DND-41 (cell line): ENCODE data around the gene RIT2.

Experiments
- ATAC-seq: fragments of 200-7000 bp; cut with Tn5 transposase; 3 replicates; pipeline ENCODE4 v1.9.1; 2021; ENCODE audit warnings: low read depth; ENCODE audit not compliant: insufficient read depth
- DNase-seq: peaks from one replicate; pipeline ENCODE4 v3.0.0-alpha.2; 2020
- H2AFZ ChIP-seq: 2 replicates; pipeline ENCODE4 v1.6.0; 2012; ENCODE audit warnings: low read depth, low read length
- H3K27ac ChIP-seq: 2 replicates; pipeline ENCODE4 v1.5.1; 2012; ENCODE audit warnings: low read length, inconsistent platforms
- H3K27me3 ChIP-seq: fragments of 200-600 bp; sonication (generic); 2 replicates; pipeline ENCODE4 v1.6.0; 2012; ENCODE audit warnings: low read length, mild to moderate bottlenecking, inconsistent platforms; ENCODE audit not compliant: insufficient read depth, poor library complexity
- H3K36me3 ChIP-seq: 2 replicates; pipeline ENCODE4 v1.5.1; 2012; ENCODE audit warnings: low read length, inconsistent platforms; ENCODE audit not compliant: insufficient read depth
- H3K4me1 ChIP-seq: 2 replicates; pipeline ENCODE4 v1.5.1; 2012; ENCODE audit warnings: mild to moderate bottlenecking, low read length; ENCODE audit not compliant: insufficient read depth
- H3K4me2 ChIP-seq: 2 replicates; pipeline ENCODE4 v1.6.0; 2012; ENCODE audit warnings: mild to moderate bottlenecking, moderate library complexity, low read length, inconsistent platforms; ENCODE audit not compliant: insufficient read depth
- H3K4me3 ChIP-seq, 2 experiments: fragments of 200-600 bp in 1 of 2; shearing (Covaris generic) in 1 of 2; 2 replicates each; pipeline ENCODE4 v1.5.1; 2012 to 2016; ENCODE audit warnings: inconsistent platforms in 2 of 2, low read length in 2 of 2, mild to moderate bottlenecking in 2 of 2, low read depth in 1 of 2, moderate library complexity in 1 of 2
- H3K79me2 ChIP-seq: 2 replicates; pipeline ENCODE4 v1.6.0; 2012; ENCODE audit warnings: low read length, inconsistent platforms; ENCODE audit not compliant: insufficient read depth
- H3K9ac ChIP-seq: 2 replicates; pipeline ENCODE4 v1.6.0; 2012; ENCODE audit warnings: low read depth, mild to moderate bottlenecking, inconsistent platforms, low read length, moderate library complexity
- H3K9me3 ChIP-seq: 2 replicates; pipeline ENCODE4 v1.5.1; 2012; ENCODE audit warnings: low read length, moderate library complexity, mild to moderate bottlenecking, inconsistent platforms; ENCODE audit not compliant: insufficient read depth, severe bottlenecking
- H4K20me1 ChIP-seq: 2 replicates; pipeline ENCODE4 v1.6.0; 2012; ENCODE audit warnings: low read length; ENCODE audit not compliant: insufficient read depth
- EZH2 ChIP-seq: IDR thresholded peaks from 3 replicates; pipeline ENCODE4 v1.6.1; 2012; ENCODE audit warnings: borderline replicate concordance, low read depth, mild to moderate bottlenecking, moderate library complexity, low read length, inconsistent platforms; ENCODE audit not compliant: severe bottlenecking
- TF ChIP-seq, protein P1 (sequence below): IDR thresholded peaks from 2 replicates; pipeline ENCODE4 v1.5.1; 2012; ENCODE audit warnings: borderline replicate concordance, low read length, moderate library complexity, mild to moderate bottlenecking; ENCODE audit not compliant: poor library complexity, severe bottlenecking; ENCODE audit errors: extremely low read depth

Gene RIT2

DNA sequence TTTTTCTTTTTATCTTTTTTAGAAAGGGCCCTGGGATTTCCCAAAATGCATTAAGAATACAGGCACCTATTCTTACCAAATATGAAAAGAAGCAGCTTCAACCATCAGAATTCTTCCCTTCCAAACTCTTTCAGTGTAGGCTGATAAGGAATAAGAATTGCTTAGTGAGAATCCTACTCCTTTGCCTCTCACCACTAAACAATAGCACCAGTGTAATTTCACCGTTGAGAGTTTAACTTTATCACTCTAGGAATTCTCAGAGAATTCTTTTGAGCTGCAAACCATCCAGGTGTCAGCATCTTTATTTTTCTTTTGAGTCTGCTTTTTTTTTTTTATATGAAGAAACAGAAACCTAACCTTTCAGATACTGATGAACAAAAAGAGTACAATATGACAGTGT lies 194.9 kb downstream of the RIT2 start:
- Histone ChIP-seq H3K36me3 (no peaks in the 10 kb centered on the region), H3K9ac (no peak overlapping the region), H4K20me1 (no peaks in the 10 kb centered on the region), H3K4me2 (no peak overlapping the region), H3K79me2 (no peaks in the 10 kb centered on the region), H3K27me3 (no peaks in the 10 kb centered on the region), H3K27ac (no peak overlapping the region), H2AFZ (no peak overlapping the region), H3K9me3 (no peaks in the 10 kb centered on the region), H3K4me1 (no peaks in the 10 kb centered on the region), H3K4me3 (no peak overlapping the region)
- no peak for DNase-seq
- TF ChIP-seq, protein P1, sequence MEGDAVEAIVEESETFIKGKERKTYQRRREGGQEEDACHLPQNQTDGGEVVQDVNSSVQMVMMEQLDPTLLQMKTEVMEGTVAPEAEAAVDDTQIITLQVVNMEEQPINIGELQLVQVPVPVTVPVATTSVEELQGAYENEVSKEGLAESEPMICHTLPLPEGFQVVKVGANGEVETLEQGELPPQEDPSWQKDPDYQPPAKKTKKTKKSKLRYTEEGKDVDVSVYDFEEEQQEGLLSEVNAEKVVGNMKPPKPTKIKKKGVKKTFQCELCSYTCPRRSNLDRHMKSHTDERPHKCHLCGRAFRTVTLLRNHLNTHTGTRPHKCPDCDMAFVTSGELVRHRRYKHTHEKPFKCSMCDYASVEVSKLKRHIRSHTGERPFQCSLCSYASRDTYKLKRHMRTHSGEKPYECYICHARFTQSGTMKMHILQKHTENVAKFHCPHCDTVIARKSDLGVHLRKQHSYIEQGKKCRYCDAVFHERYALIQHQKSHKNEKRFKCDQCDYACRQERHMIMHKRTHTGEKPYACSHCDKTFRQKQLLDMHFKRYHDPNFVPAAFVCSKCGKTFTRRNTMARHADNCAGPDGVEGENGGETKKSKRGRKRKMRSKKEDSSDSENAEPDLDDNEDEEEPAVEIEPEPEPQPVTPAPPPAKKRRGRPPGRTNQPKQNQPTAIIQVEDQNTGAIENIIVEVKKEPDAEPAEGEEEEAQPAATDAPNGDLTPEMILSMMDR, result no peak
- no peak for TF ChIP-seq EZH2
- no peak for ATAC-seq

DNA sequence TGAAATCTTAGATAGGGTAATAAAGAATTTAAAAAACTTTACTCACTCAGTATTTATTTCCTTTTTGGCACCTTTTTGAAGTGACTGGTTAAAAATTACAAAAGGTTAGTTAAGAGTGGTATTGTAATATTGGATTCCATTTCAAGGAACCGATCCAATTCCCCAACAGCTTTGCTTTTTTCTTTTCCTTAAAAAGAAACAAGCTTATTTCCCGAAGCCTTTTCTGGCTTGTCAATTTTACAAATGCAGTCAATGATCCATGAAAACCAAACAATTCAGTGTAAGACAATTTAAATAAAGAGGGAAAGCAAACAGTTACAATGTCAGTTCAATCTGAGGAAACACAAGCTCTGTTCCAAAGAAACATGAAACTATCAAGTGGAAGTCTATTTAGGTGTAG lies 200.2 kb downstream of the RIT2 start:
- Histone ChIP-seq H3K36me3 (no peaks in the 10 kb centered on the region), H3K4me2 (no peak overlapping the region), H3K79me2 (no peaks in the 10 kb centered on the region), H3K9me3 (no peaks in the 10 kb centered on the region), H3K27ac (no peak overlapping the region), H3K4me3 (no peak overlapping the region), H3K27me3 (no peaks in the 10 kb centered on the region), H4K20me1 (no peaks in the 10 kb centered on the region), H2AFZ (no peak overlapping the region), H3K4me1 (no peaks in the 10 kb centered on the region), H3K9ac (no peak overlapping the region)
- TF ChIP-seq, protein P1, result no peak
- TF ChIP-seq EZH2, result no peak
- DNase-seq (no peak), ATAC-seq (no peak)

DNA sequence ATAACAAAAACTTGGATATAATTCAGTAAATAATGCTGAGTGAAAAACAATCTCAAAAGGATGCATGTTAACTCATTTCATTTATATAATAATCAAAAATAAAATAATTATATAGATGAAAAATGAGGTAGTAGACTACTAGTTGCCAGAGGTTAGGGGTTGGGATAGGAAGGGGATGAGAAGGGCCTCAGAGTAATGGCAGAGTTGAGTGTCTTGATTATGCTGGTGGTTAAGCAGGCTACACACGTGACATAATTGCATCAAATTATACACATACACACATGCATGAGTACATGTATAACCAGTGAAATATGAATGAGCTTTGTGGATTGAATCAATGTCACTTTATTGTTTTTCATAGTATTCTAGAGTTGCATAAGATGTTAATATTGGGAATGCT lies 201.0 kb downstream of the RIT2 start:
- no peak overlapping the region for H3K9ac ChIP-seq
- no peaks in the 10 kb centered on the region for H3K36me3 ChIP-seq
- H4K20me1 ChIP-seq, result no peaks in the 10 kb centered on the region
- no peaks in the 10 kb centered on the region for H3K79me2 ChIP-seq
- no peak overlapping the region for H3K4me3 ChIP-seq
- no peak for TF ChIP-seq EZH2
- TF ChIP-seq, protein P1, result no peak
- H2AFZ ChIP-seq, result no peak overlapping the region
- no peaks in the 10 kb centered on the region for H3K27me3 ChIP-seq
- H3K4me2 ChIP-seq, result no peak overlapping the region
- no peak for DNase-seq
- no peaks in the 10 kb centered on the region for H3K4me1 ChIP-seq
- ATAC-seq, result no peak
- H3K27ac ChIP-seq, result no peak overlapping the region
- no peaks in the 10 kb centered on the region for H3K9me3 ChIP-seq

DNA sequence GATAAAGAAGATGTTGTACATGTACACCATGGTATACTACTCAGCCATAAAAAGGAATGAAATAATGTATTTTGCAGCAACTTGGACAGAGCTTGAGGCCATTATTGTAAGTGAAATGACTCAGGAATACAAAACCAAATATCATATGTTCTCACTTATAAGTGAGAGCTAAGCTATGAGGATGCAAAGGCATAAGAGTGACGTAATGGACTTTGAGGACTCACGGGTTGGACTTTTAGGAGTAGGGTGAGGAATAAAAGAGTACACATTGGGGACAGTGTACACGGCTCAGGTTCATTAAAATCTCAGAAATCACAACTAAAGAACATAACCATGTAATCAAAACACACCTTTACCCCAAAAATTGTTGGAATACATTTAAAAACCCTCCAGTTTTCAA lies 206.4 kb downstream of the RIT2 start:
- Histone ChIP-seq H2AFZ (no peak overlapping the region), H3K4me1 (no peaks in the 10 kb centered on the region), H3K27me3 (no peaks in the 10 kb centered on the region), H3K27ac (no peak overlapping the region), H3K4me2 (no peak overlapping the region), H3K4me3 (no peak overlapping the region), H3K79me2 (no peaks in the 10 kb centered on the region), H4K20me1 (no peaks in the 10 kb centered on the region), H3K9ac (no peak overlapping the region), H3K36me3 (no peaks in the 10 kb centered on the region), H3K9me3 (no peaks in the 10 kb centered on the region)
- DNase-seq (no peak), ATAC-seq (no peak)
- TF ChIP-seq, protein P1, result no peak
- TF ChIP-seq EZH2, result no peak
